ENCODE results near the gene SPRR1B.
"Not testable (repeated sequence)": the region's sequence is repeated elsewhere in the genome, so short reads cannot be mapped to it uniquely, and the experiment has no call there.

SPRR1B gene

GRCh38 chr1:153001382-153001781 lies 29.6 kb upstream of the SPRR1B start, which contains the start of gene SPRR3:
SPRR3 (plus strand) TSS chr1:153001749; CDS start chr1:153003021, 1,272 bp downstream.
- Histone ChIP-seq H3K4me3 (ENCODE audit: low read depth, low read length) (no peak within 1 kb of the TSS), H3K9me3 (ENCODE audit: control insufficient read depth, insufficient read depth, low read depth, low read length) (no peaks in the 10 kb centered on the region), H3K4me1 (ENCODE audit: control insufficient read depth, insufficient read depth, low read length) (no peaks in the 10 kb centered on the region), H3K27ac (ENCODE audit: extremely low read depth, low read depth, low read length) (no peak within 1 kb of the TSS), H3K36me3 (ENCODE audit: control insufficient read depth in 2 of 2, insufficient read depth in 1 of 2, low read length in 2 of 2) (no peaks in the 10 kb centered on the region)
- ChIA-PET CTCF (no interaction called here), POLR2A (no interaction called here)
- TF ChIP-seq ZNF571 (tag by site-specific recombination; IDR thresholded peaks at IDR 0.05) (no peak), ZNF626 (tag by site-specific recombination; IDR thresholded peaks at IDR 0.05) (no peak), ZNF404 (tag by site-specific recombination; IDR thresholded peaks at IDR 0.05) (no peak), ZNF350 (tag by site-specific recombination; IDR thresholded peaks at IDR 0.05) (no peak), ZNF433 (tag by site-specific recombination; IDR thresholded peaks at IDR 0.05; ENCODE audit: low read depth) (no peak), KLF1 (tag by site-specific recombination; IDR thresholded peaks at IDR 0.05) (no peak), ZNF157 (tag by site-specific recombination; IDR thresholded peaks at IDR 0.05) (no peak), ZNF558 (tag by site-specific recombination; IDR thresholded peaks at IDR 0.05) (no peak), ZNF324 (tag by site-specific recombination; IDR thresholded peaks at IDR 0.05) (no peak), ZNF274 (IDR thresholded peaks at IDR 0.05; ENCODE audit: low read length) (no peak), ZNF274 (tag by site-specific recombination; IDR thresholded peaks at IDR 0.05; ENCODE audit: borderline replicate concordance) (no peak), ZNF837 (tag by site-specific recombination; IDR thresholded peaks at IDR 0.05) (no peak), ZNF645 (tag by site-specific recombination; IDR thresholded peaks at IDR 0.05) (no peak), ZNF24 (tag by site-specific recombination; IDR thresholded peaks at IDR 0.05) (no peak), ZNF341 (tag by site-specific recombination; IDR thresholded peaks at IDR 0.05; ENCODE audit: low read depth) (no peak)
- TF ChIP-seq, protein P1, sequence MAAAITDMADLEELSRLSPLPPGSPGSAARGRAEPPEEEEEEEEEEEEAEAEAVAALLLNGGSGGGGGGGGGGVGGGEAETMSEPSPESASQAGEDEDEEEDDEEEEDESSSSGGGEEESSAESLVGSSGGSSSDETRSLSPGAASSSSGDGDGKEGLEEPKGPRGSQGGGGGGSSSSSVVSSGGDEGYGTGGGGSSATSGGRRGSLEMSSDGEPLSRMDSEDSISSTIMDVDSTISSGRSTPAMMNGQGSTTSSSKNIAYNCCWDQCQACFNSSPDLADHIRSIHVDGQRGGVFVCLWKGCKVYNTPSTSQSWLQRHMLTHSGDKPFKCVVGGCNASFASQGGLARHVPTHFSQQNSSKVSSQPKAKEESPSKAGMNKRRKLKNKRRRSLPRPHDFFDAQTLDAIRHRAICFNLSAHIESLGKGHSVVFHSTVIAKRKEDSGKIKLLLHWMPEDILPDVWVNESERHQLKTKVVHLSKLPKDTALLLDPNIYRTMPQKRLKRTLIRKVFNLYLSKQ (tag by site-specific recombination; IDR thresholded peaks at IDR 0.05; ENCODE audit: borderline replicate concordance), result no peak
- TF ChIP-seq, protein P2, sequence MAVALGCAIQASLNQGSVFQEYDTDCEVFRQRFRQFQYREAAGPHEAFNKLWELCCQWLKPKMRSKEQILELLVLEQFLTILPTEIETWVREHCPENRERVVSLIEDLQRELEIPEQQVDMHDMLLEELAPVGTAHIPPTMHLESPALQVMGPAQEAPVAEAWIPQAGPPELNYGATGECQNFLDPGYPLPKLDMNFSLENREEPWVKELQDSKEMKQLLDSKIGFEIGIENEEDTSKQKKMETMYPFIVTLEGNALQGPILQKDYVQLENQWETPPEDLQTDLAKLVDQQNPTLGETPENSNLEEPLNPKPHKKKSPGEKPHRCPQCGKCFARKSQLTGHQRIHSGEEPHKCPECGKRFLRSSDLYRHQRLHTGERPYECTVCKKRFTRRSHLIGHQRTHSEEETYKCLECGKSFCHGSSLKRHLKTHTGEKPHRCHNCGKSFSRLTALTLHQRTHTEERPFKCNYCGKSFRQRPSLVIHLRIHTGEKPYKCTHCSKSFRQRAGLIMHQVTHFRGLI (tag by site-specific recombination; IDR thresholded peaks at IDR 0.05), result no peak
- TF ChIP-seq, protein P3, sequence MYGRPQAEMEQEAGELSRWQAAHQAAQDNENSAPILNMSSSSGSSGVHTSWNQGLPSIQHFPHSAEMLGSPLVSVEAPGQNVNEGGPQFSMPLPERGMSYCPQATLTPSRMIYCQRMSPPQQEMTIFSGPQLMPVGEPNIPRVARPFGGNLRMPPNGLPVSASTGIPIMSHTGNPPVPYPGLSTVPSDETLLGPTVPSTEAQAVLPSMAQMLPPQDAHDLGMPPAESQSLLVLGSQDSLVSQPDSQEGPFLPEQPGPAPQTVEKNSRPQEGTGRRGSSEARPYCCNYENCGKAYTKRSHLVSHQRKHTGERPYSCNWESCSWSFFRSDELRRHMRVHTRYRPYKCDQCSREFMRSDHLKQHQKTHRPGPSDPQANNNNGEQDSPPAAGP (tag by site-specific recombination; IDR thresholded peaks at IDR 0.05), result no peak

DNA sequence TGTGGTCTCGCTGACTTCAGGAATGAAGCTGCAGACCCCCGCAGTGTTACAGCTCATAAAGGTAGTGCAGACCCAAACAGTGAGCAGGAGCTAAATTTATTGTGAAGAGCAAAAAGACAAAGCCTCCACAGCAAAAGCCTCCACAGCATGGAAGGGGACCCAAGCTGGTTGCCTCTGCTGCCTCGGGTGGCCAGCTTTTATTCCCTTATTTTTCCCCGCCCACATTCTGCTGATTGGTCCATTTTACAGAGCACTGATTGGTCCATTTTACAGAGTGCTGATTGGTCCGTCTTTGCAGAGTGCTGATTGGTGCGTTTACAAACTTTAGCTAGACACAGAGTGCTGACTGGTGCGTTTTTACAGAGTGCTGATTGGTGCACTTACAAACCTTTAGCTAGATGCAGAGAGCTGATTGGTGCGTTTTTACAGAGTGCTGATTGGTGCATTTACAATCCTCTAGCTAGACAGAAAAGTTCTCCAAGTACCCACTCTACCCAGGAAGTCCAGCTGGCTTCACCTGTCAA lies 19.7 kb upstream of the SPRR1B start:
- CTCF ChIA-PET, result interaction anchor here (0.8 kb wide), 1 partner anchor 181 kb away, joined by 3 read pairs; no protein-coding TSS in a partner anchor
- H3K9me3 ChIP-seq (ENCODE audit: control insufficient read depth, insufficient read depth, low read depth, low read length); H3K4me3 ChIP-seq (ENCODE audit: low read depth, low read length); POLR2A ChIA-PET; H3K36me3 ChIP-seq (ENCODE audit: control insufficient read depth in 2 of 2, insufficient read depth in 1 of 2, low read length in 2 of 2); H3K27ac ChIP-seq (ENCODE audit: extremely low read depth, low read depth, low read length); H3K4me1 ChIP-seq (ENCODE audit: control insufficient read depth, insufficient read depth, low read length): not testable (repeated sequence)

- H3K36me3 ChIP-seq (ENCODE audit: control insufficient read depth in 2 of 2, insufficient read depth in 1 of 2, low read length in 2 of 2); H3K4me1 ChIP-seq (ENCODE audit: control insufficient read depth, insufficient read depth, low read length); H3K27ac ChIP-seq (ENCODE audit: extremely low read depth, low read depth, low read length); POLR2A ChIA-PET; H3K4me3 ChIP-seq (ENCODE audit: low read depth, low read length); H3K9me3 ChIP-seq (ENCODE audit: control insufficient read depth, insufficient read depth, low read depth, low read length); CTCF ChIA-PET: not testable (repeated sequence)
Observed at GRCh38 chr1:153021829-153022228, 9.2 kb upstream of the SPRR1B start.

DNA sequence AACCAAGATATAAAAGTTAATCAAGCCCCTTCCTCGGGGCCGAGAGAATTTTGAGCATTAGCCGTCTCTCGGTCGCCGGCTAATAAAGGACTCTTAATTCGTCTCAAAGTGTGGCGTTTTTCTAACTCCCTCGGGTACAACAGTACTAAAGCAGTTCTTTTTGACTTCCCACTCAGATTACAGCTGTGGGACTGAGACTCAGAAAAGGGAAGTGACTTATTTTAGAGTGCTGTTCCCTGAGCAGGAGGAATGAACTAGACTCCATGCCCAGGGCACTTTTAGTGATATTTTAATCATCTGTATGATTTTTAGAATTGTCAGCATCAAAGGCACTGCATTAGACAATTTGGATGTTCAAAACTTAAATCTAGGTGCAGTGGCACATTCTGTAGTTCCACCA lies 8.7 kb upstream of the SPRR1B start:
- H3K9me3 ChIP-seq (ENCODE audit: control insufficient read depth, insufficient read depth, low read depth, low read length); CTCF ChIA-PET; H3K27ac ChIP-seq (ENCODE audit: extremely low read depth, low read depth, low read length); POLR2A ChIA-PET; H3K36me3 ChIP-seq (ENCODE audit: control insufficient read depth in 2 of 2, insufficient read depth in 1 of 2, low read length in 2 of 2); H3K4me3 ChIP-seq (ENCODE audit: low read depth, low read length); H3K4me1 ChIP-seq (ENCODE audit: control insufficient read depth, insufficient read depth, low read length): not testable (repeated sequence)

All from HEK293 (cell line).